Sigmoid colon (tissue), 3 donors: Measurements from ENCODE around the gene KIF26B.

ENCODE experiments used
- CTCF ChIP-seq, 4 experiments: fragments of 450-650 bp in 3 of 4; fragments of 200-600 bp in 1 of 4; IDR thresholded peaks; one replicate each; pipeline ENCODE4 v1.5.1; 2016 to 2019; ENCODE audit warnings: antibody characterized with exemption in 4 of 4, mild to moderate bottlenecking in 3 of 4, moderate library complexity in 2 of 4
- POLR2A ChIP-seq, 2 donors: fragments of 450-650 bp; IDR thresholded peaks; one replicate each; pipeline ENCODE4 v1.6.1; 2016; ENCODE audit warnings: antibody characterized with exemption in 2 of 2, mild to moderate bottlenecking in 2 of 2, moderate library complexity in 2 of 2

DNA sequence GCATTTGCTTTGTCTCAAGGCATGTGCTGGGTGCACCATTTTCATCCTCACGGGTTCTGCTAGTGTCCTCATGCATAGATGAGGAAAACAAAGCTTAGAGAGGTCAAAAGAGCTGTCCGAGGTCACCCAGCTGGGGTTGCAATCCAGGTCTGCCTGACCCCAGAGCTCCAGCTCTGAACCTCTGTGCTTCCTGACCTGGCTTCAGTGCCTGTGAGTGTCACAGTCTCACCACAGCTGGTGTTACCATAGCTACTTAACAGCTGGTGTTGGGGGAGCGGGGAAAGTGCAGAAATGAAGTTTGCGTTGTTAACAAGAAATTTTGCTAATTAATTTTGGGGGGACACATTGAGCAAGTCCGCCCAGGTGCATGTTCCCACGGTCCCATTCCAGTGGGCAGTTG lies 328.5 kb downstream of the KIF26B start:
- TF ChIP-seq CTCF (IDR thresholded peaks at IDR 0.05): no peak
- no peak for TF ChIP-seq POLR2A (IDR thresholded peaks at IDR 0.05)
